K562 (cell line): Measurements from ENCODE around the gene REG4. TPM values are rescaled to one million over a fixed set of nuclear protein-coding genes. Genes with fewer than 3 reads are reported as not detected.

Source experiments
- ATF4 ChIP-seq: fragments of 450-650 bp; formaldehyde crosslinking; IDR thresholded peaks from 2 replicates; pipeline ENCODE4 v1.4.0; 2022; ENCODE audit warnings: mild to moderate bottlenecking, moderate library complexity
- DLX4 ChIP-seq: fragments of 250-450 bp; sonication (Bioruptor Pico); IDR thresholded peaks from 2 replicates; pipeline ENCODE4 v1.6.1; 2021; ENCODE audit warnings: mild to moderate bottlenecking
- FOXK1 ChIP-seq: sonication (generic); formaldehyde crosslinking; IDR thresholded peaks from 2 replicates; pipeline ENCODE4 v1.8.0; 2022; ENCODE audit warnings: missing genetic modification reagents, mild to moderate bottlenecking, borderline replicate concordance
- FOXP1 ChIP-seq: sonication (generic); formaldehyde crosslinking; IDR thresholded peaks from 2 replicates; pipeline ENCODE4 v1.8.0; 2022; ENCODE audit warnings: mild to moderate bottlenecking, missing genetic modification reagents
- KAT2B ChIP-seq: IDR thresholded peaks from one replicate; pipeline ENCODE4 v1.6.1; 2012; ENCODE audit warnings: low read depth, mild to moderate bottlenecking, control low read depth, inconsistent platforms, low read length, moderate library complexity
- KDM4B ChIP-seq, 2 experiments: fragments of 450-650 bp in 1 of 2; sonication (generic) in 1 of 2; IDR thresholded peaks; 2 replicates each; pipeline ENCODE4 v1.6.1; 2016 to 2017; ENCODE audit warnings: borderline replicate concordance in 2 of 2, antibody characterized with exemption in 1 of 2, low read depth in 1 of 2, mild to moderate bottlenecking in 1 of 2
- KDM5B ChIP-seq: fragments of 200-600 bp; sonication (generic); IDR thresholded peaks from 2 replicates; pipeline ENCODE4 v1.6.1; 2012; ENCODE audit warnings: low read depth, mild to moderate bottlenecking, moderate library complexity, low read length, control low read depth, inconsistent platforms; ENCODE audit not compliant: insufficient replicate concordance
- KLF6 ChIP-seq: fragments of 250-450 bp; sonication (Bioruptor Pico); IDR thresholded peaks from 2 replicates; pipeline ENCODE4 v1.4.0; 2020; ENCODE audit warnings: mild to moderate bottlenecking, moderate library complexity, borderline replicate concordance
- NEUROD1 ChIP-seq: fragments of 150-350 bp; IDR thresholded peaks from 2 replicates; pipeline ENCODE4 v1.6.1; 2014; ENCODE audit warnings: borderline replicate concordance, low read length, low read depth; ENCODE audit not compliant: partially characterized antibody
- NFE2L1 ChIP-seq: fragments of 450-650 bp; IDR thresholded peaks from 2 replicates; pipeline ENCODE4 v1.6.1; 2016; ENCODE audit warnings: missing genetic modification characterization, low read depth, mild to moderate bottlenecking, missing compliant biosample characterization, moderate library complexity, borderline replicate concordance
- NFIX ChIP-seq: fragments of 250-450 bp; sonication (Bioruptor Pico); IDR thresholded peaks from 2 replicates; pipeline ENCODE4 v1.4.0; 2020; ENCODE audit warnings: low read depth, mild to moderate bottlenecking, moderate library complexity
- PCBP2 ChIP-seq: fragments of 200-400 bp; formaldehyde crosslinking; IDR thresholded peaks from 2 replicates; pipeline ENCODE4 v1.6.1; 2018; ENCODE audit warnings: low read length, low read depth, mild to moderate bottlenecking, moderate library complexity; ENCODE audit not compliant: poor library complexity, severe bottlenecking
- POLR2B ChIP-seq: fragments of 450-650 bp; IDR thresholded peaks from 2 replicates; pipeline ENCODE4 v1.6.1; 2018; ENCODE audit warnings: low read depth; ENCODE audit not compliant: partially characterized antibody
- PTTG1 ChIP-seq: fragments of 450-650 bp; IDR thresholded peaks from 2 replicates; pipeline ENCODE4 v1.6.1; 2016; ENCODE audit warnings: low read depth, mild to moderate bottlenecking, missing genetic modification characterization, missing compliant biosample characterization
- SP1 ChIP-seq: sonication (generic); formaldehyde crosslinking; IDR thresholded peaks from 2 replicates; pipeline ENCODE4 v1.8.1; 2022; ENCODE audit warnings: mild to moderate bottlenecking, missing genetic modification reagents
- YY1 ChIP-seq, 3 experiments: IDR thresholded peaks; 2 replicates each; pipeline ENCODE4 v1.6.1; 2011; ENCODE audit warnings: low read length in 2 of 3, mild to moderate bottlenecking in 2 of 3, moderate library complexity in 2 of 3, borderline replicate concordance in 1 of 3, control low read depth in 1 of 3, low read depth in 1 of 3; ENCODE audit not compliant: insufficient read depth in 3 of 3, insufficient replicate concordance in 2 of 3, control insufficient read depth in 1 of 3, insufficient read length in 1 of 3; ENCODE audit errors: extremely low read depth in 1 of 3
- ZC3H11A ChIP-seq: IDR thresholded peaks from 2 replicates; pipeline ENCODE4 v1.6.1; 2012; ENCODE audit warnings: low read depth, low read length, improper control_type of control experiment
- ZNF133 ChIP-seq: fragments of 250-450 bp; sonication (Bioruptor Pico); IDR thresholded peaks from 2 replicates; pipeline ENCODE4 v1.4.0; 2020; ENCODE audit warnings: mild to moderate bottlenecking
- ZNF146 ChIP-seq: IDR thresholded peaks from one replicate; pipeline ENCODE4 v1.6.1; 2018; ENCODE audit warnings: missing compliant biosample characterization; ENCODE audit not compliant: unreplicated experiment
- ZNF436 ChIP-seq: fragments of 250-450, 450-650 bp; sonication (Bioruptor Pico); formaldehyde crosslinking; IDR thresholded peaks from 2 replicates; pipeline ENCODE4 v1.7.0; 2020; ENCODE audit warnings: mild to moderate bottlenecking
- ZNF592 ChIP-seq: fragments of 450-650 bp; IDR thresholded peaks from 2 replicates; pipeline ENCODE4 v1.6.1; 2017; ENCODE audit warnings: antibody characterized with exemption, mild to moderate bottlenecking
- polyA plus RNA-seq, 8 experiments: library from polyadenylated mRNA; depleted of rRNA in 4 of 8; stranded (reverse) in 5 of 8; unstranded in 3 of 8; fragments of >200 nt; fragmentation: Nextera tagmentation in 2 of 8; fragmentation: Illumina TruSeq in 1 of 8; extraction: Ambion mirVana in 2 of 8; extraction: Trizol in 1 of 8; gene quantifications; 2 replicates each; pipeline versions ENCODE4 v1.2.1 to v1.2.3, GENCODE V29; 2011 to 2014; ENCODE audit warnings: inconsistent platforms in 1 of 8, missing spikeins in 1 of 8
- total RNA-seq, 7 experiments: library from RNA; depleted of rRNA in 6 of 7; stranded (reverse); fragments of >200 nt in 6 of 7; fragmentation: Illumina TruSeq in 2 of 7; extraction: Trizol in 2 of 7; gene quantifications; 2 replicates each; pipeline versions ENCODE4 v1.2.1 to v1.2.3, GENCODE V29; 2011 to 2021; ENCODE audit warnings: low replicate concordance in 1 of 7
- TF ChIP-seq, protein P1 (sequence below): fragments of 450-650 bp; IDR thresholded peaks from 2 replicates; pipeline ENCODE4 v1.6.1; 2016; ENCODE audit warnings: missing biosample characterization, missing genetic modification characterization

Gene REG4
- total and polyA plus RNA-seq, 9 of the 15 experiments (the other 6 are each of a cell fraction or from before 2014, with no cell fraction given), result not detected

GRCh38 chr1:119859647-119860046 is 48.4 kb upstream of the REG4 start (continued):
- TF ChIP-seq ZNF592 (peak; percentile 51), ATF4 (CRISPR knock-in tag) (no peak), KLF6 (CRISPR knock-in tag) (no peak), NFE2L1 (tag) (no peak), ZNF146 (no peak), ZNF133 (CRISPR knock-in tag) (no peak), NFIX (no peak), POLR2B (no peak), SP1 (CRISPR knock-in tag) (no peak), PTTG1 (tag) (no peak), NEUROD1 (no peak), ZC3H11A (no peak), FOXK1 (CRISPR knock-in tag) (no peak), FOXP1 (CRISPR knock-in tag) (no peak), KAT2B (no peak), PCBP2 (no peak), YY1 (IDR thresholded peaks at IDR 0.05; ENCODE audit: borderline replicate concordance in 1 of 3, control insufficient read depth in 1 of 3, extremely low read depth in 1 of 3, insufficient read depth in 3 of 3, insufficient read length in 1 of 3, insufficient replicate concordance in 2 of 3, low read depth in 1 of 3, low read length in 2 of 3) (peak in 1 of 3 experiments; percentile 26), KDM5B (no peak), KDM4B (IDR thresholded peaks at IDR 0.05; ENCODE audit: borderline replicate concordance in 2 of 2, low read depth in 1 of 2) (no peak), ZNF436 (no peak), DLX4 (no peak)
- TF ChIP-seq, protein P1, sequence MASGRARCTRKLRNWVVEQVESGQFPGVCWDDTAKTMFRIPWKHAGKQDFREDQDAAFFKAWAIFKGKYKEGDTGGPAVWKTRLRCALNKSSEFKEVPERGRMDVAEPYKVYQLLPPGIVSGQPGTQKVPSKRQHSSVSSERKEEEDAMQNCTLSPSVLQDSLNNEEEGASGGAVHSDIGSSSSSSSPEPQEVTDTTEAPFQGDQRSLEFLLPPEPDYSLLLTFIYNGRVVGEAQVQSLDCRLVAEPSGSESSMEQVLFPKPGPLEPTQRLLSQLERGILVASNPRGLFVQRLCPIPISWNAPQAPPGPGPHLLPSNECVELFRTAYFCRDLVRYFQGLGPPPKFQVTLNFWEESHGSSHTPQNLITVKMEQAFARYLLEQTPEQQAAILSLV (tag), result no peak
